AG08396 (cell line): ENCODE data around the gene ARHGAP22.

Experiments used
- DNase-seq: peaks from one replicate; pipeline ENCODE4 v3.0.0; 2012; ENCODE audit warnings: low spot score, mixed read lengths

Gene ARHGAP22

GRCh38 chr10:48496831-48497779 lies 107.8 kb downstream of the ARHGAP22 start:
- DNase-seq, result peak; percentile 76

GRCh38 chr10:48496105-48496830 lies 108.6 kb downstream of the ARHGAP22 start:
- no peak for DNase-seq

- DNase-seq, result no peak
These were observed 109.4 kb downstream of the ARHGAP22 start for GRCh38 chr10:48495282-48496045.

GRCh38 chr10:48494611-48495010 lies 110.3 kb downstream of the ARHGAP22 start:
- DNase-seq, result no peak

- DNase-seq, result no peak
These were observed 110.8 kb downstream of the ARHGAP22 start for GRCh38 chr10:48494073-48494472.

- no peak for DNase-seq
These were observed 111.6 kb downstream of the ARHGAP22 start for GRCh38 chr10:48493083-48493871.

- DNase-seq, result no peak
These were observed 112.7 kb downstream of the ARHGAP22 start for GRCh38 chr10:48492201-48492600.

- DNase-seq, result no peak
These were observed 113.3 kb downstream of the ARHGAP22 start for GRCh38 chr10:48491392-48492139.

- DNase-seq, result no peak
These were observed 113.9 kb downstream of the ARHGAP22 start for GRCh38 chr10:48490946-48491345.

GRCh38 chr10:48490571-48490940 lies 114.3 kb downstream of the ARHGAP22 start:
- no peak for DNase-seq

- DNase-seq, result no peak
These were observed 115.8 kb downstream of the ARHGAP22 start for GRCh38 chr10:48489099-48489498.

- DNase-seq, result no peak
These were observed 117.6 kb downstream of the ARHGAP22 start for GRCh38 chr10:48487244-48487643.

- no peak for DNase-seq
These were observed 119.2 kb downstream of the ARHGAP22 start for GRCh38 chr10:48485711-48486110.

- no peak for DNase-seq
These were observed 120.0 kb downstream of the ARHGAP22 start for GRCh38 chr10:48484911-48485310.

- no peak for DNase-seq
These were observed 122.7 kb downstream of the ARHGAP22 start for GRCh38 chr10:48482207-48482606.

GRCh38 chr10:48481385-48481784 lies 123.5 kb downstream of the ARHGAP22 start:
- no peak for DNase-seq

- DNase-seq, result no peak
These were observed 124.2 kb downstream of the ARHGAP22 start for GRCh38 chr10:48480397-48481374.

GRCh38 chr10:48478980-48479811 lies 125.7 kb downstream of the ARHGAP22 start:
- no peak for DNase-seq

- DNase-seq, result no peak
These were observed 126.4 kb downstream of the ARHGAP22 start for GRCh38 chr10:48478469-48478868.
